GM23338 (cell line): ENCODE measurements around the gene CUX1. TPM values are rescaled to one million over a fixed set of nuclear protein-coding genes. Genes with fewer than 3 reads are reported as not detected.

Experiments used
- ATAC-seq: fragments of 200-7000 bp; cut with Tn5 transposase; 3 replicates; pipeline ENCODE4 v1.9.1; 2020
- DNase-seq: peaks from one replicate; pipeline ENCODE4 v3.0.0-alpha.2; 2015; ENCODE audit warnings: low spot score
- H2AFZ ChIP-seq: fragments of 200-600 bp; sonication (generic); 2 replicates; pipeline ENCODE4 v1.8.0; 2016; ENCODE audit warnings: antibody characterized with exemption, mild to moderate bottlenecking, moderate library complexity
- H3F3A ChIP-seq: fragments of 200-600 bp; sonication (generic); replicated peaks from 2 replicates; pipeline ENCODE4 v1.8.0; 2017; ENCODE audit warnings: antibody characterized with exemption, mixed run types, low read depth
- H3K27ac ChIP-seq: fragments of 200-600 bp; sonication (generic); 2 replicates; pipeline ENCODE4 v1.6.1; 2016; ENCODE audit warnings: low read depth
- H3K27me3 ChIP-seq: fragments of 200-600 bp; sonication (generic); 2 replicates; pipeline ENCODE4 v1.8.0; 2016; ENCODE audit warnings: mild to moderate bottlenecking, mixed run types, moderate library complexity; ENCODE audit not compliant: insufficient read depth
- H3K36me3 ChIP-seq: fragments of 200-600 bp; sonication (generic); 2 replicates; pipeline ENCODE4 v1.8.0; 2016; ENCODE audit warnings: mild to moderate bottlenecking; ENCODE audit not compliant: insufficient read depth
- H3K4me1 ChIP-seq: fragments of 200-600 bp; sonication (generic); 2 replicates; pipeline ENCODE4 v1.8.0; 2016; ENCODE audit warnings: mild to moderate bottlenecking, moderate library complexity; ENCODE audit not compliant: insufficient read depth
- H3K4me2 ChIP-seq: fragments of 200-600 bp; sonication (generic); 2 replicates; pipeline ENCODE4 v1.7.1; 2017; ENCODE audit warnings: mixed run types
- H3K4me3 ChIP-seq: fragments of 200-600 bp; sonication (generic); 2 replicates; pipeline ENCODE4 v1.6.1; 2016; ENCODE audit warnings: mixed run types
- H3K79me2 ChIP-seq: fragments of 200-600 bp; sonication (generic); replicated peaks from 2 replicates; pipeline ENCODE4 v1.8.0; 2017; ENCODE audit warnings: mild to moderate bottlenecking; ENCODE audit not compliant: insufficient read depth
- H3K9me2 ChIP-seq: fragments of 200-600 bp; sonication (generic); 2 replicates; pipeline ENCODE4 v1.8.0; 2017; ENCODE audit not compliant: insufficient read depth
- H4K20me1 ChIP-seq: fragments of 200-600 bp; sonication (generic); replicated peaks from 2 replicates; pipeline ENCODE4 v1.8.0; 2017; ENCODE audit warnings: mild to moderate bottlenecking; ENCODE audit not compliant: insufficient read depth
- H3K27ac Mint-ChIP-seq: 2 replicates; pipeline ENCODE4 v1.8.0; 2020; ENCODE audit warnings: inconsistent platforms, mild to moderate bottlenecking, moderate library complexity, mixed read lengths
- H3K27me3 Mint-ChIP-seq: 3 replicates; pipeline ENCODE4 v1.8.0; 2022; ENCODE audit warnings: low read depth, mild to moderate bottlenecking, moderate library complexity, mixed read lengths, inconsistent platforms; ENCODE audit not compliant: insufficient read depth, poor library complexity
- H3K36me3 Mint-ChIP-seq: 3 replicates; pipeline ENCODE4 v1.8.0; 2021; ENCODE audit warnings: low read depth, mild to moderate bottlenecking, inconsistent platforms, moderate library complexity, mixed read lengths
- H3K4me1 Mint-ChIP-seq: 3 replicates; pipeline ENCODE4 v1.8.0; 2020; ENCODE audit warnings: mild to moderate bottlenecking, inconsistent platforms, mixed read lengths
- H3K4me3 Mint-ChIP-seq: 3 replicates; pipeline ENCODE4 v1.8.0; 2021; ENCODE audit warnings: moderate library complexity, mild to moderate bottlenecking, inconsistent platforms, mixed read lengths
- H3K9me3 Mint-ChIP-seq: 3 replicates; pipeline ENCODE4 v1.8.0; 2020; ENCODE audit warnings: moderate library complexity, mild to moderate bottlenecking, inconsistent platforms, mixed read lengths
- CREB1 ChIP-seq: fragments of 250-450 bp; sonication (Bioruptor Pico); IDR thresholded peaks from 2 replicates; pipeline ENCODE4 v1.5.0; 2020; ENCODE audit warnings: low read depth, mild to moderate bottlenecking, moderate library complexity
- EZH2 ChIP-seq: fragments of 200-600 bp; sonication (generic); IDR thresholded peaks from one replicate; pipeline ENCODE4 v1.8.0; 2017; ENCODE audit warnings: antibody characterized with exemption, mild to moderate bottlenecking, low read depth; ENCODE audit not compliant: unreplicated experiment
- EZH2phosphoT487 ChIP-seq: fragments of 200-600 bp; sonication (generic); IDR thresholded peaks from one replicate; pipeline ENCODE4 v1.8.1; 2018; ENCODE audit warnings: antibody characterized with exemption; ENCODE audit not compliant: unreplicated experiment
- JUNB ChIP-seq: IDR thresholded peaks from one replicate; pipeline ENCODE4 v1.6.1; 2016; ENCODE audit warnings: antibody characterized with exemption; ENCODE audit not compliant: unreplicated experiment
- NANOG ChIP-seq: IDR thresholded peaks from 2 replicates; pipeline ENCODE4 v1.6.1; 2016; ENCODE audit warnings: antibody characterized with exemption, borderline replicate concordance
- POLR2AphosphoS5 ChIP-seq: IDR thresholded peaks from 2 replicates; pipeline ENCODE4 v1.6.1; 2016; ENCODE audit warnings: antibody characterized with exemption, low read depth
- STAT1 ChIP-seq: IDR thresholded peaks from one replicate; pipeline ENCODE4 v1.6.1; 2016; ENCODE audit warnings: antibody characterized with exemption; ENCODE audit not compliant: unreplicated experiment
- ZNF114 ChIP-seq: fragments of 250-450 bp; sonication (Bioruptor Pico); IDR thresholded peaks from 2 replicates; pipeline ENCODE4 v1.5.0; 2020; ENCODE audit warnings: mild to moderate bottlenecking, moderate library complexity
- ZNF331 ChIP-seq: fragments of 250-450 bp; sonication (Bioruptor Pico); IDR thresholded peaks from 2 replicates; pipeline ENCODE4 v1.5.0; 2020; ENCODE audit warnings: low read depth, mild to moderate bottlenecking, moderate library complexity
- polyA plus RNA-seq: library from polyadenylated mRNA; unstranded; fragments of >200 nt; fragmentation: Nextera tagmentation; extraction: Ambion mirVana; gene quantifications from 2 replicates; pipeline ENCODE4 v1.2.1, GENCODE V29; 2016
- total RNA-seq: library from RNA; depleted of rRNA; stranded (reverse); fragments of >200 nt; shearing (Covaris generic); gene quantifications from 2 replicates; pipeline ENCODE4 v1.2.3, GENCODE V29; 2014
- TF ChIP-seq, protein P1 (sequence below): IDR thresholded peaks from 2 replicates; pipeline ENCODE4 v1.6.1; 2016; ENCODE audit warnings: antibody characterized with exemption
- TF ChIP-seq, protein P2 (sequence below), 2 experiments: fragments of 200-600 bp in 1 of 2; sonication (generic) in 1 of 2; conservative IDR thresholded peaks; 2 replicates each; pipeline versions ENCODE4 v1.5.1 to v1.6.1; 2016 to 2017; ENCODE audit warnings: antibody characterized with exemption in 2 of 2, low read depth in 2 of 2, mild to moderate bottlenecking in 2 of 2, moderate library complexity in 1 of 2
- TF ChIP-seq, protein P3 (sequence below): fragments of 250-450 bp; sonication (Bioruptor Pico); IDR thresholded peaks from 2 replicates; pipeline ENCODE4 v1.5.0; 2020; ENCODE audit warnings: mild to moderate bottlenecking, moderate library complexity
- TF ChIP-seq, protein P4 (sequence below): IDR thresholded peaks from one replicate; pipeline ENCODE4 v1.6.1; 2018; ENCODE audit warnings: antibody characterized with exemption; ENCODE audit not compliant: unreplicated experiment

The CUX1 gene
- total and polyA plus RNA-seq, 2 experiments from 2014 or later: 49.9 to 64.0 TPM

DNA sequence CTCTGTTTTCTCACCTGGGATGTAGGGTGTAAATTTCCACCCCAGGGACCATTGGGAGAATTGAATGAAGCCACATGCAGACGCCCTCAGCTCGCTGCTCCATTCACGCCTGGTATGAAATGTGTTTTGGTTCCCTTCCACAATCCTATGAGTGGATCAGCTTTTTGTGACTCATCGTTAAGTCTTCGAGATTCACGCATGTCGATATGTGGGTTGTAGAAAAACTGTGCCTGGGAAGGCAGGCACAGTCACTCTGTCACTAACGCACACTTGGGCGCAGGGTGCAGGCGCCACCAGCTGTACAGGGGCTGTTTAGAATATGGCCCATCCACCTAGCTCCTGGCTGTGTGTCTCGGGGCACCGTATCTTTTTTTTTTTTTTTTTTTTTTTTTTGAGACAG, 405.0 kb downstream of the CUX1 start:
- Mint-ChIP-seq H3K27ac (no peak overlapping the region), H3K9me3 (no peaks in the 10 kb centered on the region), H3K36me3 (peaks cover 9% of the 10 kb centered on the region; the same call in 1 of the 3 replicates), H3K27me3 (peaks cover 7% of the 10 kb centered on the region), H3K4me3 (no peak overlapping the region), H3K4me1 (no peaks in the 10 kb centered on the region)
- Histone ChIP-seq H2AFZ (no peak overlapping the region), H3K4me2 (no peak overlapping the region), H3K27ac (no peak overlapping the region), H4K20me1 (no peaks in the 10 kb centered on the region; the same call in 1 of the 2 replicates), H3F3A (no peaks in the 10 kb centered on the region), H3K36me3 (no peaks in the 10 kb centered on the region), H3K4me3 (no peak overlapping the region), H3K27me3 (no peaks in the 10 kb centered on the region), H3K9me2 (no peaks in the 10 kb centered on the region), H3K79me2 (no peaks in the 10 kb centered on the region), H3K4me1 (no peaks in the 10 kb centered on the region)
- no peak for ATAC-seq
- no peak for DNase-seq
- TF ChIP-seq NANOG (no peak), POLR2AphosphoS5 (no peak), ZNF114 (CRISPR knock-in tag) (no peak), JUNB (no peak), ZNF331 (CRISPR knock-in tag) (no peak), STAT1 (no peak), CREB1 (CRISPR knock-in tag) (no peak), EZH2 (no peak), EZH2phosphoT487 (no peak)
- TF ChIP-seq, protein P1, sequence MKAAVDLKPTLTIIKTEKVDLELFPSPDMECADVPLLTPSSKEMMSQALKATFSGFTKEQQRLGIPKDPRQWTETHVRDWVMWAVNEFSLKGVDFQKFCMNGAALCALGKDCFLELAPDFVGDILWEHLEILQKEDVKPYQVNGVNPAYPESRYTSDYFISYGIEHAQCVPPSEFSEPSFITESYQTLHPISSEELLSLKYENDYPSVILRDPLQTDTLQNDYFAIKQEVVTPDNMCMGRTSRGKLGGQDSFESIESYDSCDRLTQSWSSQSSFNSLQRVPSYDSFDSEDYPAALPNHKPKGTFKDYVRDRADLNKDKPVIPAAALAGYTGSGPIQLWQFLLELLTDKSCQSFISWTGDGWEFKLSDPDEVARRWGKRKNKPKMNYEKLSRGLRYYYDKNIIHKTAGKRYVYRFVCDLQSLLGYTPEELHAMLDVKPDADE: no peak
- TF ChIP-seq, protein P2, sequence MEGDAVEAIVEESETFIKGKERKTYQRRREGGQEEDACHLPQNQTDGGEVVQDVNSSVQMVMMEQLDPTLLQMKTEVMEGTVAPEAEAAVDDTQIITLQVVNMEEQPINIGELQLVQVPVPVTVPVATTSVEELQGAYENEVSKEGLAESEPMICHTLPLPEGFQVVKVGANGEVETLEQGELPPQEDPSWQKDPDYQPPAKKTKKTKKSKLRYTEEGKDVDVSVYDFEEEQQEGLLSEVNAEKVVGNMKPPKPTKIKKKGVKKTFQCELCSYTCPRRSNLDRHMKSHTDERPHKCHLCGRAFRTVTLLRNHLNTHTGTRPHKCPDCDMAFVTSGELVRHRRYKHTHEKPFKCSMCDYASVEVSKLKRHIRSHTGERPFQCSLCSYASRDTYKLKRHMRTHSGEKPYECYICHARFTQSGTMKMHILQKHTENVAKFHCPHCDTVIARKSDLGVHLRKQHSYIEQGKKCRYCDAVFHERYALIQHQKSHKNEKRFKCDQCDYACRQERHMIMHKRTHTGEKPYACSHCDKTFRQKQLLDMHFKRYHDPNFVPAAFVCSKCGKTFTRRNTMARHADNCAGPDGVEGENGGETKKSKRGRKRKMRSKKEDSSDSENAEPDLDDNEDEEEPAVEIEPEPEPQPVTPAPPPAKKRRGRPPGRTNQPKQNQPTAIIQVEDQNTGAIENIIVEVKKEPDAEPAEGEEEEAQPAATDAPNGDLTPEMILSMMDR (conservative IDR thresholded peaks at IDR 0.05; ENCODE audit: low read depth in 2 of 2): no peak
- TF ChIP-seq, protein P3, sequence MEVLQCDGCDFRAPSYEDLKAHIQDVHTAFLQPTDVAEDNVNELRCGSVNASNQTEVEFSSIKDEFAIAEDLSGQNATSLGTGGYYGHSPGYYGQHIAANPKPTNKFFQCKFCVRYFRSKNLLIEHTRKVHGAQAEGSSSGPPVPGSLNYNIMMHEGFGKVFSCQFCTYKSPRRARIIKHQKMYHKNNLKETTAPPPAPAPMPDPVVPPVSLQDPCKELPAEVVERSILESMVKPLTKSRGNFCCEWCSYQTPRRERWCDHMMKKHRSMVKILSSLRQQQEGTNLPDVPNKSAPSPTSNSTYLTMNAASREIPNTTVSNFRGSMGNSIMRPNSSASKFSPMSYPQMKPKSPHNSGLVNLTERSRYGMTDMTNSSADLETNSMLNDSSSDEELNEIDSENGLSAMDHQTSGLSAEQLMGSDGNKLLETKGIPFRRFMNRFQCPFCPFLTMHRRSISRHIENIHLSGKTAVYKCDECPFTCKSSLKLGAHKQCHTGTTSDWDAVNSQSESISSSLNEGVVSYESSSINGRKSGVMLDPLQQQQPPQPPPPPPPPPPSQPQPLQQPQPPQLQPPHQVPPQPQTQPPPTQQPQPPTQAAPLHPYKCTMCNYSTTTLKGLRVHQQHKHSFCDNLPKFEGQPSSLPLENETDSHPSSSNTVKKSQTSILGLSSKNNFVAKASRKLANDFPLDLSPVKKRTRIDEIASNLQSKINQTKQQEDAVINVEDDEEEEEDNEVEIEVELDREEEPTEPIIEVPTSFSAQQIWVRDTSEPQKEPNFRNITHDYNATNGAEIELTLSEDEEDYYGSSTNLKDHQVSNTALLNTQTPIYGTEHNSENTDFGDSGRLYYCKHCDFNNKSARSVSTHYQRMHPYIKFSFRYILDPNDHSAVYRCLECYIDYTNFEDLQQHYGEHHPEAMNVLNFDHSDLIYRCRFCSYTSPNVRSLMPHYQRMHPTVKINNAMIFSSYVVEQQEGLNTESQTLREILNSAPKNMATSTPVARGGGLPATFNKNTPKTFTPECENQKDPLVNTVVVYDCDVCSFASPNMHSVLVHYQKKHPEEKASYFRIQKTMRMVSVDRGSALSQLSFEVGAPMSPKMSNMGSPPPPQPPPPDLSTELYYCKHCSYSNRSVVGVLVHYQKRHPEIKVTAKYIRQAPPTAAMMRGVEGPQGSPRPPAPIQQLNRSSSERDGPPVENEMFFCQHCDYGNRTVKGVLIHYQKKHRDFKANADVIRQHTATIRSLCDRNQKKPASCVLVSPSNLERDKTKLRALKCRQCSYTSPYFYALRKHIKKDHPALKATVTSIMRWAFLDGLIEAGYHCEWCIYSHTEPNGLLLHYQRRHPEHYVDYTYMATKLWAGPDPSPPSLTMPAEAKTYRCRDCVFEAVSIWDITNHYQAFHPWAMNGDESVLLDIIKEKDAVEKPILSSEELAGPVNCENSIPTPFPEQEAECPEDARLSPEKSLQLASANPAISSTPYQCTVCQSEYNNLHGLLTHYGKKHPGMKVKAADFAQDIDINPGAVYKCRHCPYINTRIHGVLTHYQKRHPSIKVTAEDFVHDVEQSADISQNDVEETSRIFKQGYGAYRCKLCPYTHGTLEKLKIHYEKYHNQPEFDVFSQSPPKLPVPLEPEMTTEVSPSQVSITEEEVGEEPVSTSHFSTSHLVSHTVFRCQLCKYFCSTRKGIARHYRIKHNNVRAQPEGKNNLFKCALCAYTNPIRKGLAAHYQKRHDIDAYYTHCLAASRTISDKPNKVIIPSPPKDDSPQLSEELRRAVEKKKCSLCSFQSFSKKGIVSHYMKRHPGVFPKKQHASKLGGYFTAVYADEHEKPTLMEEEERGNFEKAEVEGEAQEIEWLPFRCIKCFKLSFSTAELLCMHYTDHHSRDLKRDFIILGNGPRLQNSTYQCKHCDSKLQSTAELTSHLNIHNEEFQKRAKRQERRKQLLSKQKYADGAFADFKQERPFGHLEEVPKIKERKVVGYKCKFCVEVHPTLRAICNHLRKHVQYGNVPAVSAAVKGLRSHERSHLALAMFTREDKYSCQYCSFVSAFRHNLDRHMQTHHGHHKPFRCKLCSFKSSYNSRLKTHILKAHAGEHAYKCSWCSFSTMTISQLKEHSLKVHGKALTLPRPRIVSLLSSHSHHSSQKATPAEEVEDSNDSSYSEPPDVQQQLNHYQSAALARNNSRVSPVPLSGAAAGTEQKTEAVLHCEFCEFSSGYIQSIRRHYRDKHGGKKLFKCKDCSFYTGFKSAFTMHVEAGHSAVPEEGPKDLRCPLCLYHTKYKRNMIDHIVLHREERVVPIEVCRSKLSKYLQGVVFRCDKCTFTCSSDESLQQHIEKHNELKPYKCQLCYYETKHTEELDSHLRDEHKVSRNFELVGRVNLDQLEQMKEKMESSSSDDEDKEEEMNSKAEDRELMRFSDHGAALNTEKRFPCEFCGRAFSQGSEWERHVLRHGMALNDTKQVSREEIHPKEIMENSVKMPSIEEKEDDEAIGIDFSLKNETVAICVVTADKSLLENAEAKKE (CRISPR knock-in tag): no peak
- TF ChIP-seq, protein P4, sequence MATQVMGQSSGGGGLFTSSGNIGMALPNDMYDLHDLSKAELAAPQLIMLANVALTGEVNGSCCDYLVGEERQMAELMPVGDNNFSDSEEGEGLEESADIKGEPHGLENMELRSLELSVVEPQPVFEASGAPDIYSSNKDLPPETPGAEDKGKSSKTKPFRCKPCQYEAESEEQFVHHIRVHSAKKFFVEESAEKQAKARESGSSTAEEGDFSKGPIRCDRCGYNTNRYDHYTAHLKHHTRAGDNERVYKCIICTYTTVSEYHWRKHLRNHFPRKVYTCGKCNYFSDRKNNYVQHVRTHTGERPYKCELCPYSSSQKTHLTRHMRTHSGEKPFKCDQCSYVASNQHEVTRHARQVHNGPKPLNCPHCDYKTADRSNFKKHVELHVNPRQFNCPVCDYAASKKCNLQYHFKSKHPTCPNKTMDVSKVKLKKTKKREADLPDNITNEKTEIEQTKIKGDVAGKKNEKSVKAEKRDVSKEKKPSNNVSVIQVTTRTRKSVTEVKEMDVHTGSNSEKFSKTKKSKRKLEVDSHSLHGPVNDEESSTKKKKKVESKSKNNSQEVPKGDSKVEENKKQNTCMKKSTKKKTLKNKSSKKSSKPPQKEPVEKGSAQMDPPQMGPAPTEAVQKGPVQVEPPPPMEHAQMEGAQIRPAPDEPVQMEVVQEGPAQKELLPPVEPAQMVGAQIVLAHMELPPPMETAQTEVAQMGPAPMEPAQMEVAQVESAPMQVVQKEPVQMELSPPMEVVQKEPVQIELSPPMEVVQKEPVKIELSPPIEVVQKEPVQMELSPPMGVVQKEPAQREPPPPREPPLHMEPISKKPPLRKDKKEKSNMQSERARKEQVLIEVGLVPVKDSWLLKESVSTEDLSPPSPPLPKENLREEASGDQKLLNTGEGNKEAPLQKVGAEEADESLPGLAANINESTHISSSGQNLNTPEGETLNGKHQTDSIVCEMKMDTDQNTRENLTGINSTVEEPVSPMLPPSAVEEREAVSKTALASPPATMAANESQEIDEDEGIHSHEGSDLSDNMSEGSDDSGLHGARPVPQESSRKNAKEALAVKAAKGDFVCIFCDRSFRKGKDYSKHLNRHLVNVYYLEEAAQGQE: no peak
